ENCODE measurements around the gene GUSB. TPM values are rescaled to one million over a fixed set of nuclear protein-coding genes. Genes with fewer than 3 reads are reported as not detected.

The GUSB gene
- polyA plus RNA-seq, 1 experiment: 67.8 TPM

DNA sequence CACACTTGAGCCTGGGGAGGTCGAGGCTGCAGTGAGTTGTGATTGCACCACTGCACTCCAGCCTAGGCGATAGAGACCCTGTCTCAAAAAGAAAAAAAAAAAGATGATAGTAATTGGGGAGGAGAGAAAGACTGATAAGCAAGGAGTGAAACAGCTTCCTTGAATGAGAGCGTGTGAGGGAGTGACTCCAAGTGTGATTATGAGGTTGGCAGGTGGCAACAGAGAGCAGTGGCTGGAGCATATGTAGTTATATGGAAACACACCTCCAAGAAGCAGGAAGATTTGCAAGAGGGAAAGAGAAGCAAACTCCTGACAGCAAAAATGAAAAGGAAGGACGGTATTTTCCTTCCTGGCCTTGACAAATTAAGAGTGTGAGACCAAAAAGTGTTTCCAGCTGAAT, 58.7 kb downstream of the GUSB start:
- CTCF ChIA-PET: no interaction called here
- no peak for DNase-seq (ENCODE audit: low read depth)
- Histone ChIP-seq H3K36me3 (ENCODE audit: control insufficient read depth, insufficient read depth, low read length) (no peaks in the 10 kb centered on the region), H3K4me3 (ENCODE audit: low read depth, low read length) (no peak overlapping the region), H3K27me3 (ENCODE audit: control insufficient read depth, insufficient read depth, low read length) (no peaks in the 10 kb centered on the region)
- POLR2A ChIA-PET: no interaction called here
- TF ChIP-seq, protein P1, sequence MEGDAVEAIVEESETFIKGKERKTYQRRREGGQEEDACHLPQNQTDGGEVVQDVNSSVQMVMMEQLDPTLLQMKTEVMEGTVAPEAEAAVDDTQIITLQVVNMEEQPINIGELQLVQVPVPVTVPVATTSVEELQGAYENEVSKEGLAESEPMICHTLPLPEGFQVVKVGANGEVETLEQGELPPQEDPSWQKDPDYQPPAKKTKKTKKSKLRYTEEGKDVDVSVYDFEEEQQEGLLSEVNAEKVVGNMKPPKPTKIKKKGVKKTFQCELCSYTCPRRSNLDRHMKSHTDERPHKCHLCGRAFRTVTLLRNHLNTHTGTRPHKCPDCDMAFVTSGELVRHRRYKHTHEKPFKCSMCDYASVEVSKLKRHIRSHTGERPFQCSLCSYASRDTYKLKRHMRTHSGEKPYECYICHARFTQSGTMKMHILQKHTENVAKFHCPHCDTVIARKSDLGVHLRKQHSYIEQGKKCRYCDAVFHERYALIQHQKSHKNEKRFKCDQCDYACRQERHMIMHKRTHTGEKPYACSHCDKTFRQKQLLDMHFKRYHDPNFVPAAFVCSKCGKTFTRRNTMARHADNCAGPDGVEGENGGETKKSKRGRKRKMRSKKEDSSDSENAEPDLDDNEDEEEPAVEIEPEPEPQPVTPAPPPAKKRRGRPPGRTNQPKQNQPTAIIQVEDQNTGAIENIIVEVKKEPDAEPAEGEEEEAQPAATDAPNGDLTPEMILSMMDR (IDR thresholded peaks at IDR 0.05; ENCODE audit: insufficient read depth, low read depth, low read length): no peak

DNA sequence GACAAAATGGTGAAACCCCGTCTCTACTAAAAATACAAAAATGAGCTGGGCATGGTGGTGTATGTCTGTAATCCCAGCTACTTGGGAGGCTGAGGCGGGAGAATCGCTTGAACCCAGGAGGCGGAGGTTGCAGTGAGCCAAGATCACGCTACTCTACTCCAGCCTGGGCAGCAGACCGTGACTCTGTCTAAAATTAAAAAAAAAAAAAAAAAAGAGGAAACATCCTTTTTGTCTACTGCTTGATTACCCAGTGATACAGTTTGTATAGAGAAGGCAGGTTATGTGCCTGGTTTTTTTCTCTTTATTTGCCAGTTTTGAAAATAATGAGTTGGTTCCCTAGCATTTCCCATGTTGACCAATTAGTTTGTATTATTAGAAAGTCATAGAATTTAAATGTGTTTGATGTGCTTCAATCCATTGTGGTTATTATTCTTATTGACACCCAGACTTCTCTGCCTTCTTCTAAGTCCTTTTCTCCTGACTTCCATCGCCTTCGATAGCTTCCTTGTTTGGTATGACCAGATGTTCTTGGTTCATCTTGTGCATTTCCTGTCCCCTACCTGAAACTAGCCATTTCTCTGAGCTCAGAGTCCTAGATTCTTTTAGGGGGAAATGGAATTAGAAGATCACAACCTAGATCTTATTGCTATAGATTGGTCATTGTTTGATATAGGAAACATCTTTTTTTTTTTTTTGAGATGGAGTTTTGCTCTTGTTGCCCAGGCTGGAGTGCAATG, 65.9 kb downstream of the GUSB start:
- Histone ChIP-seq H3K27me3 (ENCODE audit: control insufficient read depth, insufficient read depth, low read length) (no peaks in the 10 kb centered on the region), H3K4me3 (ENCODE audit: low read depth, low read length) (no peak overlapping the region), H3K36me3 (ENCODE audit: control insufficient read depth, insufficient read depth, low read length) (no peaks in the 10 kb centered on the region)
- ChIA-PET CTCF (no interaction called here), POLR2A (interaction anchor here (0.6 kb wide), 1 partner anchor 19 kb away, joined by 3 read pairs; no protein-coding TSS in a partner anchor)
- TF ChIP-seq, protein P1 (IDR thresholded peaks at IDR 0.05; ENCODE audit: insufficient read depth, low read depth, low read length): no peak
- no peak for DNase-seq (ENCODE audit: low read depth)

DNA sequence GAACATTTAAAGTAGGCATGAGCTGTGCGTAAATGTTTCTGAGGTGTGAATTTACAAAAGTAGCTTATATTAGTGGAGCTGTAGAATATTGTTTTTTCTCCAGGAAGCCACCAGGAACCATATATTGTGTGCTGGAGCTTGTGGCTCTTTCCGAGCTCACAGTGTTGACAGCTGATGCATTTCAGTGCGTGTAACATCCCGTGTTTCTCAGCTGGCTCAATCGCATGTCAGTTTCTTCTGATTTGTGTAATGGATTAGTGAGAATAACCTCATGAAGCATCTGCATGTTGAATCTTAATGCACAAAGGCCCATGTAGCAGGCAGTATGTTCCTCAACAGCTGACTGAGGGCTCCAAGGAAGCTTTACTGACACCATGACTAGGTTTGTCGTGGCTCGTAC, 69.8 kb downstream of the GUSB start:
- TF ChIP-seq, protein P1 (IDR thresholded peaks at IDR 0.05; ENCODE audit: insufficient read depth, low read depth, low read length): no peak
- Histone ChIP-seq H3K36me3 (ENCODE audit: control insufficient read depth, insufficient read depth, low read length) (no peaks in the 10 kb centered on the region), H3K4me3 (ENCODE audit: low read depth, low read length) (no peak overlapping the region), H3K27me3 (ENCODE audit: control insufficient read depth, insufficient read depth, low read length) (no peaks in the 10 kb centered on the region)
- ChIA-PET POLR2A (no interaction called here), CTCF (no interaction called here)
- no peak for DNase-seq (ENCODE audit: low read depth)

Small RNA genes lying within 50 kb of the gene (small RNA-seq; reads per million reads assigned to genes)
- not detected for gene AC073261.1 (ENCODE audit: insufficient read length, low read depth, low replicate concordance)

Other genes starting within 250 kb of the GUSB start
- 11.7 and 21.1 TPM in 2 replicates for gene VKORC1L1, start 109.1 kb downstream of the GUSB start, polyA plus RNA-seq (2011; rRNA removed)
- 37.1 and 57.2 TPM in 2 replicates for gene ASL, start 93.6 kb upstream of the GUSB start, polyA plus RNA-seq (2011; rRNA removed)
- 24.7 and 24.8 TPM in 2 replicates for gene CRCP, start 132.6 kb upstream of the GUSB start, polyA plus RNA-seq (2011; rRNA removed)
- gene TPST1, start 223.1 kb upstream of the GUSB start, polyA plus RNA-seq (2011; rRNA removed): 34.9 and 38.9 TPM in 2 replicates